Ectodermal cell (in vitro differentiated cells): Measurements from ENCODE around the gene ABCC3.

Experiments used
- H3K27ac ChIP-seq: 2 replicates; pipeline ENCODE4 v1.7.0; 2013; ENCODE audit warnings: mild to moderate bottlenecking, low read depth, low read length; ENCODE audit not compliant: insufficient read depth, poor library complexity, severe bottlenecking
- H3K27me3 ChIP-seq: 2 replicates; pipeline ENCODE4 v1.7.0; 2013; ENCODE audit warnings: mild to moderate bottlenecking, low read length; ENCODE audit not compliant: insufficient read depth, control insufficient read depth, poor library complexity, severe bottlenecking
- H3K36me3 ChIP-seq: one replicate; pipeline ENCODE4 v1.7.0; 2013; ENCODE audit warnings: low read length; ENCODE audit not compliant: control insufficient read depth, insufficient read depth
- H3K4me1 ChIP-seq: one replicate; pipeline ENCODE4 v1.7.0; 2013; ENCODE audit warnings: low read length; ENCODE audit not compliant: control insufficient read depth, insufficient read depth
- H3K4me3 ChIP-seq: 2 replicates; pipeline ENCODE4 v1.7.0; 2013; ENCODE audit warnings: low read depth, low read length, control low read depth; ENCODE audit not compliant: insufficient read depth
- H3K9me3 ChIP-seq: 2 replicates; pipeline ENCODE4 v1.7.0; 2013; ENCODE audit warnings: mild to moderate bottlenecking, low read length, moderate library complexity; ENCODE audit not compliant: control insufficient read depth
- WGBS, 2 experiments: methylation state at CpG; one replicate each; pipeline ENCODE4 v1.1.7; 2013; ENCODE audit warnings: missing lambda C conversion rate in 2 of 2; 5-methylcytosine and 5-hydroxymethylcytosine counted together

The ABCC3 gene

GRCh38 chr17:50627782-50628601, 6.7 kb upstream of the ABCC3 start:
- Histone ChIP-seq H3K4me1 (peaks cover 40% of the 10 kb centered on the region), H3K27ac (no peak overlapping the region), H3K9me3 (no peaks in the 10 kb centered on the region), H3K36me3 (no peaks in the 10 kb centered on the region), H3K27me3 (peaks cover 19% of the 10 kb centered on the region), H3K4me3 (no peak overlapping the region)
- 22 to 23% methylated on average over 17 of the region's 17 CpGs for WGBS, 2 experiments

DNA sequence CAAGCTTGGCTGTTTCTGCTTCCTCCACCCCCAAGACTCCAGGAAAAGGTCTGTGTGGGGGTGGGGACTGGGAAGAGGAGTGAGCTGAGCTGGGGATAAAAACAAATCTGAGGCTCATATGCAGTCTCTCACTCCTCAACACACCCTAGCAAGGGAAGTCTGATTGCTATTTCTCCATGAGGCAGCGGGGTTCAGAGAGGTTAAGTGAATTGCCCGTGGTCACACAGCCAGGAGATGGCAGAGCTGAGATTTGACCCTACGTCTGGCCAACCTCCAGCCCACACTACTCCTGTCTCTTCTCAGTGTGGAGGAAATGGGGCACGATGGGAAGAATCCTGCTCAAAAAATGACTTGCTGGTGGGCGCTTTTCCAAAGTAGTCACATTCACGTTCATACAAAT, 4.8 kb upstream of the ABCC3 start:
- H3K9me3 ChIP-seq, result no peaks in the 10 kb centered on the region
- 85 to 87% methylated on average over 6 of the region's 6 CpGs for WGBS, 2 experiments
- H3K36me3 ChIP-seq, result no peaks in the 10 kb centered on the region
- H3K4me1 ChIP-seq, result peaks cover 28% of the 10 kb centered on the region
- no peak overlapping the region for H3K27ac ChIP-seq
- H3K27me3 ChIP-seq, result peaks cover 38% of the 10 kb centered on the region
- no peak overlapping the region for H3K4me3 ChIP-seq

DNA sequence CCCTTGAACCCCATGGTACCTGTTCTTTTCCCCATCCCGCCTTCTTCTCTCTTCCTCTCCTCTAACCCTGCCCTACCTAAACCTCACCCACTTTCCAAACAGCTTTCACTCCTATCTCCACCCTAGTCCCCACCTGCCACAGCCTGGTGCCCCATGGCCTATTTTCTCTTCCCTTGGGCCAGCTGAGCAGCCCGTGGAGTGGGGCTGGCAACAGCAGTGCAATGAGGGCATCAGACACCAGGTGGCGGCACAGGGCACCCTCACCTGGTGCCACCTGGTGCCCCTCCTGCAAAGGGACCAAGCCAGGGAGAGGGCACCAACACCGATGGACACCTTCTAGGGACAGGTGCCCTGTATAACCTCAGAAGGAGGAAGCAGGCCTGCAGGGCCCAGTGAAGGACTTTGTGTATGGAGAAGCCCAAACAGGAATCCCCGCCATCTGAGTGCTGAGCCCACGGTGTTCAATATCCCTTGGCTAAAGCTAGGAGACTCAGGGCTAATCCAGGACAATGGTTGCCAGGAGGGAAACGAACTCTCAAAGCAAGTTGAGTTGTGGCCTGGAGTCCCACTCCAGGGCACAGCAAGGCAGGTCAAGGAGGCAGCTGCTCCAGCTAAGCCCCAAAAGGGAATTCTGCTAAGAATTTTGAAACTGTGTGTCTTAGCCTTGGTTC, 4.0 kb upstream of the ABCC3 start:
- H3K27ac ChIP-seq, result no peak overlapping the region
- peaks cover 46% of the 10 kb centered on the region for H3K27me3 ChIP-seq
- no peak overlapping the region for H3K4me3 ChIP-seq
- H3K9me3 ChIP-seq, result no peaks in the 10 kb centered on the region
- H3K36me3 ChIP-seq, result no peaks in the 10 kb centered on the region
- WGBS, 2 experiments, result 72 to 73% methylated on average over 7 of the region's 7 CpGs
- H3K4me1 ChIP-seq, result peaks cover 25% of the 10 kb centered on the region

DNA sequence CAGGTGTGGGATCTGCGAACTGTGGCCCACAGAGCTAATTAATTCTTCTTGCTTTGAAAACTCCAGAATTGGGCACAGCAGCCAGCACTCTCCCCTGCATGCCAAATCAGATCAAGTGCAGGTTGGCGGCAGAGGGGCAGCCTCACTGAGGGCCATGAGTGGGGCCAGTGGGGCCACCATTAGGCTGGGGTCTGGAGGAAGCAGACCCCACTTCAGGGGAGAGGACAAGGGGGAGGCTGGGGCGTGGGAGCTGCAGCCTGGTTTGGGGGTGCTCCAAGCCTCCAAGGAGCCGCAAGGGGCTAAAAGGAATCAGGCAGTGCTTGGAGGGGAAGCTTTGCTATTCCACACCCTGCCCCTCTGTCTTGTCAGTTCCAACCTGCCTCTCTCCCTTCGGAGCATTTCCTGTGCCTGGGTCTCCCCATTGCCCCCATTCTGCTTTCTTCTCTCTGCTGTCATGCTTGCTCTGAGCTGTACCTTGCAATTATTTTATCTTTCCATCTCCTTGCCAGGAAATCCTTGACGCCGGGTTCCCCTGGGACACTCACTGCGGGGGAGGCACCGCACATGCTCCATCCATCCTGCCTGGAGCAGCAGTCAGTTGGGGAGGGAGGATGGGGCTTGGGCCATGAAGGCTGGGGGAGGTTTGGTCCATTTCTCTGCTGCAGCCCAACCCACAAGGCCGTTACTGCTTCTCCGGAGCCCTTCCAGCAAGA, 3.3 kb upstream of the ABCC3 start:
- no peak overlapping the region for H3K4me3 ChIP-seq
- H3K9me3 ChIP-seq, result no peaks in the 10 kb centered on the region
- 88 to 89% methylated on average over 11 of the region's 11 CpGs for WGBS, 2 experiments
- peaks cover 19% of the 10 kb centered on the region for H3K4me1 ChIP-seq
- no peak overlapping the region for H3K27ac ChIP-seq
- H3K27me3 ChIP-seq, result peaks cover 53% of the 10 kb centered on the region
- no peaks in the 10 kb centered on the region for H3K36me3 ChIP-seq

- WGBS, 2 experiments, result 82 to 89% methylated on average over 9 of the region's 9 CpGs
- no peaks in the 10 kb centered on the region for H3K36me3 ChIP-seq
These were observed 2.6 kb upstream of the ABCC3 start for GRCh38 chr17:50631908-50632571.

GRCh38 chr17:50632637-50633036, 2.0 kb upstream of the ABCC3 start:
- 91 to 94% methylated on average over 5 of the region's 5 CpGs for WGBS, 2 experiments
- peaks cover 66% of the 10 kb centered on the region for H3K27me3 ChIP-seq
- H3K36me3 ChIP-seq, result no peaks in the 10 kb centered on the region
- H3K27ac ChIP-seq, result no peak overlapping the region
- H3K9me3 ChIP-seq, result no peaks in the 10 kb centered on the region
- no peak overlapping the region for H3K4me3 ChIP-seq
- peaks cover 16% of the 10 kb centered on the region for H3K4me1 ChIP-seq

More at GRCh38 chr17:50631908-50632571, 2.6 kb upstream of the ABCC3 start:
- no peak overlapping the region for H3K4me3 ChIP-seq
- no peak overlapping the region for H3K27ac ChIP-seq
- peaks cover 60% of the 10 kb centered on the region for H3K27me3 ChIP-seq
- peaks cover 19% of the 10 kb centered on the region for H3K4me1 ChIP-seq
- H3K9me3 ChIP-seq, result no peaks in the 10 kb centered on the region

GRCh38 chr17:50633683-50634082, 998 bp upstream of the ABCC3 start:
- H3K36me3 ChIP-seq, result no peaks in the 10 kb centered on the region
- H3K27me3 ChIP-seq, result peaks cover 67% of the 10 kb centered on the region
- peaks cover 6% of the 10 kb centered on the region for H3K4me1 ChIP-seq
- H3K9me3 ChIP-seq, result no peaks in the 10 kb centered on the region
- H3K4me3 ChIP-seq, result no peak overlapping the region
- no peak overlapping the region for H3K27ac ChIP-seq
- 91 to 92% methylated on average over 9 of the region's 9 CpGs for WGBS, 2 experiments

DNA sequence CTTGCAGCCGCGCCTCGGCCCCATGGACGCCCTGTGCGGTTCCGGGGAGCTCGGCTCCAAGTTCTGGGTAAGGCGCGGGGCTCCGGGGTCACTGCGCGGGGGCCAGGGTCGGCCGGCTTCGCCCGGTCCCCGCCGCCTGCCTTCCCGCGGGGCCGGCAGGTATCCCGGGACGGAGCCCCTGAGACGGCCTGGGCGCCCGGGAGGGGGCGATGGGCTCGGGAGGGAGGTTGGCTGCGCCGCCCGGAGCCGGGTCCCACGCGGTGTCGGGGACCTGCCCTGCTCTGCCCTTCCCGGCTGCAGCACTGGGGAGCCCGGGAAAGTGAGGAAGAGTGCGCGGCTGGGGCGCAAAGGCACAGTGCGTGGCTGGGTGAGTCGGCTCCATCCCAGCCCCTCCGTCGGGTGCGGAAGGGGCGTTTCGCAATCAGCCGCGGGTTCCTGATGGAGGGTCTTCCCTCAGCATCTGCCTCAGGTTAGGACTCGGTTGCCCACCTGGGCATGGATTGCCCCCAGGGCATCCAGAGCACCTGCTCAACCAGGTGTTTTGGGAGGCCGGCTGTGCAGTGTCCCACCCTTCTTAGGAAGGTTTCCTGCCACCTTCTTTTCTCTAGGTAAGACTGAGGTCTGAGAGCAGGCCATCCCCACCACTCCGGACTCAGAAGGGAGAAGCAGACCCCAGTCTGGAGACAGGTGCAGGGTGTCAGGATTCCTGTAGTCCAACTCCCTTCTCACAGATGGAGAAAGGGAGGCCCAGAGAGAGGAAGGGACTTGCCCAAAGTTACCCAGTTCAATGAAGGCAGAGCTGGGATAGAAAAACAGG, 442 bp downstream of the ABCC3 start:
- H3K36me3 ChIP-seq, result no peaks in the 10 kb centered on the region
- H3K4me1 ChIP-seq, result no peaks in the 10 kb centered on the region
- H3K27me3 ChIP-seq, result peaks cover 67% of the 10 kb centered on the region
- no peaks in the 10 kb centered on the region for H3K9me3 ChIP-seq
- no peak overlapping the region for H3K27ac ChIP-seq
- WGBS, 2 experiments, result 7% methylated on average over 52 of the region's 52 CpGs
- H3K4me3 ChIP-seq, result peak overlapping the region; percentile 24

GRCh38 chr17:50635732-50635981, 976 bp downstream of the ABCC3 start:
- Histone ChIP-seq H3K9me3 (no peaks in the 10 kb centered on the region), H3K4me3 (no peak overlapping the region), H3K27me3 (peaks cover 66% of the 10 kb centered on the region), H3K36me3 (no peaks in the 10 kb centered on the region), H3K27ac (no peak overlapping the region), H3K4me1 (peaks cover under 1% of the 10 kb centered on the region)
- 68 to 72% methylated on average over 3 of the region's 3 CpGs for WGBS, 2 experiments
